NCI-H1092 treated with DMSO at 0.1 percent for 48 hours (cell line): ENCODE results near the gene MYL5.
A peak's percentile ranks its signal among the peaks of the same experiment; 100 is the strongest.
"Not testable (repeated sequence)": the region's sequence is repeated elsewhere in the genome, so short reads cannot be mapped to it uniquely, and the experiment has no call there.

Experiments used
- DNase-seq: peaks from one replicate; lab custom pipeline; 2025; lab: John Stamatoyannopoulos, UW

The MYL5 gene

GRCh38 chr4:705278-706082, 31.1 kb downstream of the MYL5 start, which contains the start of gene PCGF3:
PCGF3 (plus strand) TSS chr4:705832; CDS start chr4:733681, 27,849 bp downstream.
- DNase-seq: peak; percentile 90

GRCh38 chr4:706083-706633, 31.8 kb downstream of the MYL5 start:
- not testable (repeated sequence) for DNase-seq

GRCh38 chr4:706834-707598, 32.7 kb downstream of the MYL5 start:
- no peak for DNase-seq

DNA sequence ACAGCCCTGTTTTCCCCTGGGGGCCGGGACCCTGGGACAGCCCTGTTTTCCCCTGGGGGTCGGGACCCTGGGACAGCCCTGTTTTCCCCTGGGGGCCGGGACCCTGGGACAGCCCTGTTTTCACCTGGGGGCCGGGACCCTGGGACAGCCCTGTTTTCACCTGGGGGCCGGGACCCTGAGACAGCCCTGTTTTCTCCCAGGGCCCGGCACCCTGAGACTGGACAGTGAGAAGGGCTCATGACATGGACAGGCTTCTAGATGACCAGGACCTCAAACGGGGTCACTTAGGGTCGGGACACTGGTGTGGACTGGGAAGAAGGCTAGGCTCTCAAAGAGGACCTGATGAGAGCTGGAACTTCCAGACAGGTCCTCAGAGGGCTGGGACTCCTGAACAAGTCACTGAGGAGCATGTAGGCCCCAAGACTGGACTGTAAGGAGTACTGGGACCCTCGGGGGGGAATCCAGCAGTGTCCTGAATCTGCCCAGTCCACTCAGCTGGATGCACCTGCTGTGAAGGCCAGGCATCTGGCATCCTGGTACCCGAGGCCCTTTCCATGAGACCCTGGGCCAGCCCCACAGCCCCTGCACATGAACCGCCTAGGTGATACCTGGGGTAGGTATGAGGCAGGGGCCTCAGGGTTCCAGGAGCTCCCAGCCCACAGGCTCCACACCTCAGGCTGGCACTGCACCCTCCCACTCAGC, 33.7 kb downstream of the MYL5 start:
- DNase-seq: no peak

- DNase-seq: no peak
These were observed 34.2 kb downstream of the MYL5 start for GRCh38 chr4:708631-708933.

DNA sequence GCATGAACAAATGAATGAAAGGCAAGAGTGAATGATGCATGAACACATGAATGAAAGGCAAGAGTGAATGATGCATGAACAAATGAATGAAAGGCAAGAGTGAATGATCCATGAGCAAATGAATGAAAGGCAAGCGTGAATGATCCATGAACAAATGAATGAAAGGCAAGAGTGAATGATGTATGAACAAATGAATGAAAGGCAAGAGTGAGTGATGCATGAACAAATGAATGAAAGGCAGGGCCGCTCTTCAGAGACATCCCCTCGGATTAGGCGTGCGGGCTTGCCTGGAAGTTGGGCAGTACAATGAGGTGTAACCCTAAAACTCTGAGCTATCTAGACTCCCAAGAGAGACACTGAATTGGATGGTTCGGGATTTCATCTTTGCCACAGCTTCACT, 35.0 kb downstream of the MYL5 start:
- DNase-seq: no peak

DNA sequence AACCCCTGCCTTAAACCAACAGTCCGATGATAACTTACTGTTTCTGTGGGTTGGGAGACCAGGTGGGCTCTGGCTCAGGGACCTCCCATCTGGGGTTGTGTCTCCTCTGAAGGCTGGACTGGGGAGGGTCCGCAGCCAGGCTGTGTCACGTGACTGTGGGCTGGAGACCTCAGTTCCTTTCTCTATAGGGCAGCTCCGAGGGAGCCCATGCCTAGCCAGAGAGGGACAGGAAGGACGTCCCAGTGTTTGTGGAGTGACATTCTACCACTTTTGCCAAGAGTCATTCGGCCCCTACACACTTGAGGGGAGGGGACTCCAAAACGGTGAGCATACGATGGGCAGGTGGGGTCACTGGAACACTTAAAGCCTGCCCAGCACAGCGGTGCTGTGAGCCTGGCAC, 35.8 kb downstream of the MYL5 start:
- no peak for DNase-seq

DNA sequence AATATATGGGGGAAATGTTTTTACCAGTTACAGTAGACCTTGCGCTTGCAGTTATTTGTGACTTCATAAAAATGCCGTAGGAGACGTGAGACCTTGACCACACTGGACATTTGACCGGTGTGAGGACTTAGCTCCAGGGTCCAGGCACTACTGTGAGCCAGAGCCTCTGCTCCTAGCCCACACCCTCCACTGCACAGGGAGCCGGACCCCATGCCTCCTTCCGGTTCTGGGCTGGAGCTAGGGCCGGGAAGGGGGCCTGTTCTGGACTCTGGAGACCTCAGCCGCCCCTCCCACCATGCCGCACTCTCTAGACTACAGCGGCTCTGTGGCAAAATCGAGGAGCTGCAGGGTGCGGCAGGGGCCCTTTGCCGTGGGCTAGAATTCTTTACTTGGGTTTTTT, 36.6 kb downstream of the MYL5 start:
- DNase-seq: no peak

DNA sequence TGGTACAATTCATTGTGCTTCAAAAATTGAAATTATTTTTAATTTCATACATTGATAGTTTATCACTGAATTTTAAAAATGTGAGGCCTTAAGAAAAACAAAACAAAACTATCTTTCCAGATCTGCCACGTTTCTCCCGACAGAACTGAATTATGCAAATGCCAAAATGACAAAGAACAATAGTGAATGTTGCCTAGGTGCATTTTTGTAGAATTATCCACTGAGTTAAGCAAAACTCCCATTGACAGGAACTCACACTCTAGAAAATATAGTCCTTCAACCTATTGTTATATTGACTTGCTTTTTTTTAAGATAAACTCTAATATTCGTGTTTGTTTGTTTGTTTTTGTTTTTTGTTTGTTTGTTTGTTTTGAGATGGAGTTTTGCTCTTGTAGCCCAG, 37.8 kb downstream of the MYL5 start:
- no peak for DNase-seq

GRCh38 chr4:712916-713632, 38.7 kb downstream of the MYL5 start:
- DNase-seq: no peak

GRCh38 chr4:714087-714486, 39.7 kb downstream of the MYL5 start:
- DNase-seq: no peak

DNA sequence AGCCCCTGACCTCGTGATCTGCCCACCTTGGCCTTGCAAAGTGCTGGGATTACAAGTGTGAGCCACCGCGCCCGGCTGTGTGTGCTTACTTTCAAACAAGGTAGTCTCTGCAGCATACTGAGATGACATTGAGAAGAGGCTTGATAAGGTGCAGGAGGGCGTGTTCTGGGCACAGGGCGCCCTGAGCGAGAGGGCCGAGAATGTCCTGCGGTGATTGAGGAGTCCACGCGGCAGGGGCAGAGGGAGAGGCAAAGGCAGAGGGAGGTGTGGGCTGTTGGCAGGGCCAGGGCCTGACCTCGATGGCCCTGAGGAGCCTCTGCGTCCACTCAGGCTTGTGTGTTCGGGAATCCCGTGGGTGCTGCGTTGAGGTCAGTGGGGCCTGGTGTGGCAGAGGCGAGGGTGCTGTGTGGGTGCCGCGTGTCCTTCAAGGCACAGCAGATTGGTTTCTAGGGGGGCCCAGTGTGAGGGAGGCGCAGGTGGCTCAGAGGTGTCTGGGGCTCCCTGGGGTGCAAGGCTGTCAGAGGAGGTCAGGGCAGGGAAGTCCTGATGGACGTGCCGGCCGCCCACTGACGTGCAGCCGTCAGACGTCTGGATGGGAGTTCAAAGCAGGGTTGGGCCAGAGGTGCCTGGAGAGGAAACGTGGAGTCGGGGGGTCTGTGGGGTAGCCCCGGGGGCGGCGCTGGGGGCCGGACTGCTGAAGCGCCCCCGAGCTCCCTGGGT, 43.4 kb downstream of the MYL5 start:
- DNase-seq: no peak

GRCh38 chr4:718460-718859, 44.1 kb downstream of the MYL5 start:
- no peak for DNase-seq

- no peak for DNase-seq
These were observed 45.9 kb downstream of the MYL5 start for GRCh38 chr4:720111-720860.

DNA sequence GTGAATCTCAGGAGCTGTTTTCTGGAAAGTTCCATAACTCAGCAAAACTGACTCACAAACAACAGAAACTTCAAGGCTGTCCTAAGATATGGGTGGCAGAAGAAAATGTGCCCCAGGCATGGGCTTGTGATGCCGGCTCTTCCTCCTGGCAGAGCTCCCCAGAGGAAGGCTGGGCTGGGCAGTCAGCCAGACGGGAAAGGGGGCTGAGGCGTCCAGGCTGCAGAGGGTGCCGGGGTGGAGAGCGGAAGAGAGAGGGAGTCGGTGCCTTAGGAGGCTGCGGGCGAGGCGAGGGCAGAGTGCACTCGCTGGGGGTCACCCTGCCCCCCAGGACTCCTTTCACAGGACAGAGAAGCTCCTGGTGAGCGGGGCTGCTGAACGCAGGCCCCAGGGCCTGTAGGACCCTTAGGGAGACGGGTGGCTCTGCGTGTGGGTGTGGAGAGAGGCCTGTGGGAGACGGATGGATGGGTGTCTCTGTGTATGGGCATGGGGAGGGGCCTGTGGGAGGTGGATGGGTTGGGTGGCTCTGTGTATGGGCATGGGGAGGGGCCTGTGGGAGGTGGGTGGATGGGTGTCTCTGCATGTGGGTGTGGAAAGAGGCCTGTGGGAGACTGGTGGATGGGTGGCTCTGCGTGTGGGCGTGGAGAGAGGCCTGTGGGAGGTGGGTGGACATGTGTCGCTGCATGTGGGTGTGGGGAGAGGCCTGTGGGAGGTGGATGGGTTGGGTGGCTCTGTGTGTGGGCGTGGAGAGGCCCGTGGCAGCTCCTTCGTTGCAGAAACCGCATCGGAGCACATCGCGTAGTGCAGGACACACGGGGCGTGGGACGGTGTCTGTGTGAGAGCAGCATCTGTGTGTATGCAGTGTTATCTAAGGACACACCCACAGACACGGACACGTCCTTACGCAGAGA, 47.2 kb downstream of the MYL5 start:
- DNase-seq: no peak

DNA sequence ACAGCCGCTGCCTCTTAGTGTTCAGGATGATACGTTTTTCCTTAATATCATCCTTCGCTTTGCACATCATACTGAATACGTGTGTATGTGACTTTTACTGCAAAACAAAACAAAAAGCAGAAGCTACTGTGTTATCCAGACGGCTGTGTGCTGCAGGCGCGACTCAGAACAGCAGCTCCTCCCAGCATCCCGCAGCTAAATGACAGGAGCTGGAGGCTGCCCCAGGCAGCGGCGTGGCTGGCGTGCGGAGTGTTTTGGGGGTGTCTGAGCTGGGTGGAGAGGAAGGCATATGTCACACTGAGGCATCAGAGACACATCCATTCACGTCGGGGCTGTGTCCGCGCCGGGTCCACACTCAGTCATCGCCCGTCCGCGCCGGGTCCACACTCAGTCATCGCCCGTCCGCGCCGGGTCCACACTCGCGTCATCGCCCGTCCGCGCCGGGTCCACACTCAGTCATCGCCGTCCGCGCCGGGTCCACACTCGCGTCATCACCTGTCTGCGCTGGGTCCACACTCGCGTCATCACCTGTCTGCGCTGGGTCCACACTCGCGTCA, 47.9 kb downstream of the MYL5 start:
- no peak for DNase-seq

DNA sequence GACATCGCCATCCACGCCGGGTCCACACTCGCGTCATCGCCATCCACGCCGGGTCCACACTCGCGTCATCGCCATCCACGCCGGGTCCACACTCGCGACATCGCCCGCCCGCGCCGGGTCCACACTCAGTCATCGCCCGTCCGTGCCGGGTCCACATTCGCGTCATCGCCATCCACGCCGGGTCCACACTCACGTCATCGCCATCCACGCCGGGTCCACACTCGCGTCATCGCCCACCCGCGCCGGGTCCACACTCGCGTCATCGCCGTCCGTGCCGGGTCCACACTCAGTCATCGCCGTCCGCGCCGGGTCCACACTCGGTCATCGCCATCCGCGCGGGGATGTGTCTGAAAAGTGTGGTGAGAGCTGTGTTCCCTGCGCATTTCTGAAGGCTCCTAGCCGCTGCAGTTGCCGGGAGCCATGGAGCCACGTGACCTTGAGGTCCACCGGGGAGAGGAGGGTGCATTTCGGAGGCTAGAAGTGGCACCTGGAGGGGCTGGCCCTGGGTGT, 48.6 kb downstream of the MYL5 start:
- DNase-seq: no peak

GRCh38 chr4:723751-724530, 49.6 kb downstream of the MYL5 start:
- no peak for DNase-seq
